HG03342 (cell line): ENCODE measurements around the gene C19orf81.

Experiments
- ATAC-seq: cut with Tn5 transposase; IDR thresholded peaks from one replicate; pipeline ENCODE4 v1.9.1; 2021; ENCODE audit warnings: mild to moderate bottlenecking, moderate library complexity; ENCODE audit not compliant: unreplicated experiment

Gene C19orf81

DNA sequence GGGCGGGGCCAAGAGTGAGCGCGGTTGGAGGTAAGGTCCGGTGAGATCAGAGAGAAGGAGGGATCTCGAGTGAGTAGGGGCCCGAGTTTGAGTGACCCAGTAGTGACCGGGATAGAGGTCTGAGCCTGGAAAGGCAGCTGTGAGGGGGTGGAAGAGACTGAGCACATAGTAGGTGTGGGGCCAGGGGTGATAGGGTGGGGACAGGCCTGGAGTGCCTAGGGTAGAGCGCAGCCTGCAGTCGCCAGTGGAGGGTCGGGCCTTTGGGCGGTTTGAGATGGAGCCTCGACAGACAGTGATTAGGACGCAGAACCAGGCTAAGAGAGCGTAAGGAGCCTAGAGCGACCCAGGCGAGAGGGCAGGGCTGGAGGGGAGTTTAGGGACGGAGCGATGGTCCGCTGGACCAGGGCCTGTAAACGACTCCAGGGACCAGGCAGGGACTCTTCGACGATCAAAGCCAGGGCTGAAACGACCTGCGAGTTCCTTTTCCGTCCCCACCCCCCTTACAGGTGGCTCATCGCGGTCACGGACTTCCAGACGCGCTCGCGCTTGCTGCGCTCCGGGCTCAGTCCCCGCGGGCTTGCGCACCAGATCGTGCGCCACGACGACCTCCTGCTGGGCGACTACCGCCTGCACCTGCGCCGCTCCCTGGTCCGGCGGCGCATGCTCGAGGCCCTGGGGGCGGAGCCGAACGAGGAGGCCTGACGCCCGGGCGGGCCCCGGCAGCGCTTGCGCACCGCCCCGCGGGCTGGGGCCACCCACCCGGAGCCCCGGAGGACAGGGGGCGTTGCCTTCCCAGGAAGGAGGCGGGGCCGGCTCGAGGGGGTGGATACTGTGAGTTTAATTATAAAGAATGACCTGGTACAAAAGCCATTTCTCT, 9.4 kb downstream of the C19orf81 start:
- ATAC-seq = no peak

- ATAC-seq = no peak
Observed at GRCh38 chr19:50659318-50660087, 10.3 kb downstream of the C19orf81 start.

GRCh38 chr19:50660088-50660366, 10.8 kb downstream of the C19orf81 start:
- ATAC-seq = no peak

- no peak for ATAC-seq
Observed at GRCh38 chr19:50661023-50661422, 11.8 kb downstream of the C19orf81 start.

GRCh38 chr19:50661766-50662650, 12.8 kb downstream of the C19orf81 start:
- no peak for ATAC-seq

DNA sequence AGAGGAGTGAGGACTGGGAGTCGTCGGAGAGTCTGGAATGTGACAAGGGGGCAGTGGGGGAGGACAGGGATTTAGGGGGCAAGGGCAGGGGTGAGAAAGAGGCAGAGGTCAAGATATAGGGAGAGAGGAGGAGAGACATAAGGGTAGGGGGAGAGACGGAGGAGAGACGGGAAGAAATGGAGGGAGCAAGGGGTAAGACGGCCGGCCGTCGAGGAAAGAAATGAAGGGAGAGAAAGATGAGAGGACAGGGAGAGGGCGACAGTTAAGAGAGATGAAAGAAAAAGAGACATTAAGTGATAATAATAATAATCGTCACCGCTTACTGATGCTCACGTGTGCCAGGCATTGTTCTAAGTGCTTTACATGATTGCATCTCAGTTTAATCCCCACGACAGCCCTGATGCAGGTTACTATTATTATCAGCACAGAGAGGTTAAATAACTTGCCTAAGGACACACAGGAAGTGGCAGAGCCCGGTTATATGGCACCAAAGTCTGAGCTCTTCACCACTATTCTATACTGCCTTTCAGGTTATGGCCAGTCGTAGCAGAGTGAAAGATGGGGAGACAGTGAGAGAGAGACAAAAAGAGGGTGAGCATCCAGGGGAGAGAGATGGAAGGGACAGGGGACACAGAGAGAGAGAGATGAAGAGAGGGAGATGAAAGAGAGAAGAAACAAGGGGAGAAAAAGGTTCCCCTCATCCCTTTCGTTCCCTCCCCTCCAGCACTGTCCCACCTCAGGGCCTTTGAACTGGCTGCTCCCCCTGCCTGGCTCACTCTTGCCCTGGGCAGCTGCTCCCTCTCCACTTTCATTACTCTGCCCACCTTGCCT, 13.6 kb downstream of the C19orf81 start:
- ATAC-seq = no peak

GRCh38 chr19:50663482-50663790, 14.2 kb downstream of the C19orf81 start:
- ATAC-seq = no peak

- ATAC-seq = no peak
Observed at GRCh38 chr19:50664204-50664603, 15.0 kb downstream of the C19orf81 start.

DNA sequence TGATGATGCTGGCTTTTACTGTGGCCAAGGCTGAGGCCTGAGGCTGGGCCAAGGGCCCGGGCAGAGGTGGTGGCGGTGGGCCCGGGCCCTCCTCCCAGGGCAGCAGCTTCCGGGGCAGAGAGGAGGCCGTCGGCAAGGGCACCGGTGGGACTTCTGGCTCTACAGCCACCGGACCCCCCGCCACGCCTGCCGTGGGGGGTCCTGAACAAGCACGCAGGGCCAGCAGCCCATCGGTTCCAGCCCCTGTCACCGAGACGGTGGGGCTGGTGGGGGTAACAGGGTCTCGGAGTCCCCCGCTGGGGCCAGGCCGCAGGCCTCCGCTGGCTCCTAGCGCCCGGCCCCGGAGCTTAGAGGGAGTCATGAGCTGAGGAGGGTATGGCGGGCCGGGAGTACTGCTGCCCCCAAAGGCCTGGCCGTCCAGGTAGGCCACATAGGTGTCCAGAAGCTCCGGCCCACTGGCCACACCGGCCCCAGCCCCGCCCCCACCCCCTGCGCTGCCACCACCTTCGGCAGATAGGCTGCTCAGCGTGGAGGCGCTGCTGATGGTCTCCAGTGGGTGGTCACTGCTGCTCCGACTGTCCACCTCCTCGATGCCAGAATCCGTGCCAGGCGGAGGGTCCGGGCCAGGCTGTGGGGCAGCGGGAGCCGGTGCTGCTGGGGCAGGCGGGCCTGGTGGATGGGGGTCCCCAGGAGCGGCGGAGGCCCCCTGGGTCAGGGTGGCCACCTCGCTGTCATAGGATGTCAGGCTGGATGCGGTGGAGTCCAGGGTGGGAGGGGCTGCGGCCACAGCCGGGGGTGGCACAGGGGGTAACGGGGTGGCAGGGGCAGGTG, 17.3 kb downstream of the C19orf81 start:
- no peak for ATAC-seq

DNA sequence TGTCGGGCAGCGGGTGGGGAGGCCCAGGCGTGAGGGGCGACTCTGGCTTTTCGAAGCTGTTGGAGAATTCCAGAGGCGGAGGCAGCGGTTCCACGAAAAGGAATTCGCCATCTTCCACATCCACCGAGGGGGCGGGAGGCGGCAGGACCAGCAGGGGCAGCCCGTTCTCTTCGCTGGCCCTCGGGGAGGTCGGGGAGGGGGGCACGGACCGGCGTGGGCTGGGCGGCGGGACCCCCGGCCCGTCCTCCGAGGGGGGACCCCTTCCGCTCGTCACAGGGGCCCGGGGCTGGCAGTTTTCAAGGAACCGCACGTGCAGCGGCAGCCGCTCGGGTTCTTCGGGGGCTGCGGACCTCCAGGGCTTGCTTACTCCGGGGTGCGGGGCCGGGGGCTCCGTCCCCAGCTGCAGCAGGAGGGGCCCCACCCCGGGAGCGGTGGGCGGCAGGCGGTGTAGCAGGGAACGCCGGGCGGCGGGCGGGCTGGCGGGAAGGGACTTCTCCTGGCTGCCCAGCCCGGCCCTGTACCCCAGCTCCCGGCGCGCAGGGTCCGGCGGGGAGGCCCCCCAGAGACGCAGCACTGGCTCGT, 18.0 kb downstream of the C19orf81 start:
- ATAC-seq = no peak

DNA sequence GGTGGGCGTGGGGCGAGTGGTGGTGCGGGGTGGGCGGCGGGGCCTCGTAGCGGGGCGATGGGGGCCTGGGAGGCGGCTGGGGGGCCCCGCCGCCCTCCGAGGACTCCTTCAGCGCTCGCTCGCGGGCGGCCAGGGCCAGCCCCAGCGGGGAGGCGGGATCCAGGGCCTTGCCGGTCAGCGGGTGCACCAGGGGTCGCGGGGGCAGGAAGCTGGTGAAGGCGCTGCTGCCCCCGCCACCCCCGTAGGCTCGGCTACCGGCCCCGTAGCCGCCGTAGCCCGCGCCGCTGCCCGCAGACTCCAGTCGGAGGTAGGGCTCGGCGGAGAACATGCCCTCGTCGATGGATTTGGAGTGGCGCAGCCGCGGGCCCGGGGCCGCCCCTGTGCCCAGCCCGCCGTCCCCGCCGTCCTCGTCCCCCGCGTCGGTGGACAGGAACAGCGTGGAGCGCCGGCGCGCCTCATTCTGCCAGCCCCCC, 18.6 kb downstream of the C19orf81 start:
- ATAC-seq = no peak

DNA sequence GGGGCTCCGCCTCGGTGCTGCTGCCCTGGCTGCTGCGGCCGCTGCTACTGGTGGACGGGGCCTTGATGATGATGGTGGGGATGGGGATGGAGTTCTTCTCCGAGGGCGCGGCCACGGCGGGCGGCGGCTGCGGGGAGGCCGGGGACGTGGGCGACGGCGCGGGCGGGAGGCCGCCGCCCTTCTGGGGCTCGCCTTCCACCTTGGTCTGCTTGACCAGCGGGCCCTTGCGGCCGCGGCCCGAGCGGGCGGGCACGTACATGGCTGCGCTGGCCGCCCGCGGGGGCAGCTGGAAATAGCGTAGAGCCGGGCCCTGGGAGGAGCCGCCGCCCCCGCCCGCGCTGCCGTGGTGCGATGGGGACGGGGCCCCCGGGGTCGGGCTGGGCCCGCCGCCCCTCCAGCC, 19.2 kb downstream of the C19orf81 start:
- no peak for ATAC-seq

GRCh38 chr19:50668879-50669278, 19.6 kb downstream of the C19orf81 start:
- no peak for ATAC-seq

- no peak for ATAC-seq
Observed at GRCh38 chr19:50669302-50670101, 20.3 kb downstream of the C19orf81 start.

DNA sequence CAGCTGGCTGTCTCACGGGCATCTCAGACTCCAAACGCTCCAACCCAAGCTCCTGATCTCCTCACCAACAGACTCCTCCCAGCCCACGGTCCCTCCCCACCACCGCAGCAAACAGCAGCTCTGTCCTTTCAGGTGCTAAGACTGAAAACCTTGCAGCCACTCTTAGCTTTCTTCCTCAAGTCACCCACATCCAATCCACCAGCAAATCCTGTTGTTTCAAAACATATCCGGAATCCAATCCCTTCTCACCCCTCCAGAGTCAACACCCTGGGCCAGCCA, 20.8 kb downstream of the C19orf81 start:
- ATAC-seq = no peak

DNA sequence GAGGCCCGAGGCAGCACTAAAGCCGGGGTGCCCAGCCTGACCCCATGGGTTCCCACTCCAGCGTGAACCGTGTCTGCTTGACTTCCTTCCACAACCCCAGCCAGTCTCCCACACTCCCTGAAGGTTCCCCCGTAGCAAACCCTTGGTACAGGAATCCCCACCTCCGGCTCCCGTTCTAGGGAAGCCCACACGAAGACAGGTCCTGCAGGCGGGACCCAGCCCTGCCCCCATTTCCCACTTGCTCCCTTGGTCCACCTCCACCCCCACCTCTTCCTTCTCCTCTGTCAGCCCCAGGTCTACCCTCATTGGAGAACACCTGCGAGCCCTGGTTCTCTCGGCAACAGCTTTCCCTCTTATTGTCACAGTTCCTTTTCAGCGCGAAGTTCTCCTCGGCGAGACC, 23.9 kb downstream of the C19orf81 start:
- no peak for ATAC-seq

DNA sequence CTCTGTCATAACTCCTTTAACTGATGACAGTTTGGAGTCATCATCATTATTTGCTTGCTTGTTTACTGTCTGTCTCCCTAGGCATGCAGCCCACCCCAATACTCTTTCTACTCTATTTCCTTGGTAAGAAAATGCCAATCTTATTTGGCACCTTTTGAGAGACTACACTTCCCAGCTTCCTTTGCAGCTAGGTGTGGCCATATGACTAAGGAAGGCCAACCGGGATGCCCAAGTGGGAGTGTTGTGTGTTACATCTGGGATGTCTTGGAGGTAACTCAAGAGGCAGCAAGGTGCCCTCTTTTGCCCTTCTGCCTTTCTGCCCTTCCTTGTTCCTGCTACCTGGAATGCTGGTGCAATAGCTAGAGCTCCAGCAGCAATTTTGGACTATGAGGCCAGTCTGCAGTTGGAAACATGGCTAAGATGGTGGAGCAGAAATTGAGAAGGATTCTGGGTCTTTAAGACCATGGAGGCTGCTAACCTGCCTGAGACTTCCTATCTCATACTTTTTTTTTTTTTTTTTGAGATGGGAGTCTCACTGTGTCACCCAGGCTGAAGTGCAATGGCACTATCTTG, 27.5 kb downstream of the C19orf81 start:
- ATAC-seq = no peak

- ATAC-seq = no peak
Observed at GRCh38 chr19:50677636-50678035, 28.4 kb downstream of the C19orf81 start.
